Measurements from ENCODE around the gene AGBL4.

DNA sequence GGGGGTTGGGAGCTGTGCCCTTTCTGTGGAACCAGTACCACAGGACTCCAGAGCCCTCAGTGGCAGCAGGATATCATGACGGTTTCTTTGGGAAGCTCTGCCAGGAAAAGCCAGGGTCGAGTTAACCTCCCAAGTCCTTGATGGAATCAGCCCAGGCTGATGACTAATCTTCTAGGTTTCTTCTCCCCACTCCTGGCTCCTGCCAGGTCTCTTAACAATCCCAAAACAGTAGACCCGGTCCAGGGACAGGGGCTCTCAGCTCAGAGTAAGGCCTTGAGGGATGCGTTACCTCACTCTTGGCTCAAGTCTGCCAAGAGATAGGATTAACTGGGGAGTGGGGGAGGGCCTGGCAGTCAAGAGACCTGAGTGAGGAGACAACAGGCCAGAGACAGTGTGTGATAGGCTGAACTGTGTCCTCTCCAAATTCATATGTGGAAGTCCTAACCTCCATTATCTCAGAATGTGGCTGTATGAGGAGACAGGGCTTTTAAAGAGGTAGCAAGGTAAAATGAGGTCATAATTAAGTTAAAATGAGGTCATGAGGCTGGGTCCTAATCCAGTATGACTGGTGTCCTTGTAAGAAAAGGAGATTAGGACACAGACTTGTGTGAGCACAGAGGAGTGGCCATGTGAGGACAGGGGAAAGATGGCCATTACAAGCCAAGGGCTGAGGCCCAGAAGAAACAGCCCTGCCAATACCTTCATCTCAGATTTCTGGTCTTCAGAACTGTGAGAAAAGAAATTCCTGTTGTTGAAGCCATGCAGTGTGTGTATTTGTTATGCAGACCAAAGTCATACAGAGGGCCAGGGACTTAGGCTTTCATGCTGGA is 1342.1 kb downstream of the AGBL4 start:
- TF ChIP-seq GATA2 (IDR thresholded peaks at IDR 0.05; ENCODE audit: low read depth, low read length) (no peak), GATA3 (IDR thresholded peaks at IDR 0.05; ENCODE audit: low read depth, low read length) (no peak)

Measured in SH-SY5Y (cell line).